GM12873 (cell line): ENCODE data around the gene MTURN.
A peak's percentile ranks its signal among the peaks of the same experiment; 100 is the strongest.

Experiments used
- CTCF ChIP-seq: IDR thresholded peaks from 2 replicates; pipeline ENCODE4 v1.5.1; 2012; ENCODE audit warnings: low read depth, mild to moderate bottlenecking, moderate library complexity, low read length, control low read depth; ENCODE audit not compliant: insufficient read depth; ENCODE audit errors: missing control alignments

The MTURN gene

GRCh38 chr7:30154111-30154587 is 19.4 kb downstream of the MTURN start:
- no peak for TF ChIP-seq CTCF

- no peak for TF ChIP-seq CTCF
Measured at GRCh38 chr7:30155481-30155880, 20.7 kb downstream of the MTURN start.

- no peak for TF ChIP-seq CTCF
Measured at GRCh38 chr7:30157204-30157603, 22.4 kb downstream of the MTURN start.

- no peak for TF ChIP-seq CTCF
Measured at GRCh38 chr7:30159163-30159562, 24.4 kb downstream of the MTURN start.

- TF ChIP-seq CTCF: peak; percentile 32
Measured at GRCh38 chr7:30159698-30160143, 24.9 kb downstream of the MTURN start.

GRCh38 chr7:30160329-30160728 is 25.5 kb downstream of the MTURN start:
- no peak for TF ChIP-seq CTCF

- TF ChIP-seq CTCF: no peak
Measured at GRCh38 chr7:30162133-30162532, 27.3 kb downstream of the MTURN start.
